Gastrocnemius medialis (tissue), 4 donors: Measurements from ENCODE around the gene NPFF. TPM values are rescaled to one million over a fixed set of nuclear protein-coding genes. Genes with fewer than 3 reads are reported as not detected.

Experiments
- ATAC-seq, 2 donors: fragments of 150-250 bp; one replicate each; pipeline ENCODE4 v1.9.1; 2016
- DNase-seq, 2 donors: peaks; one replicate each; pipeline ENCODE4 v3.0.0-alpha.2; 2019
- H3K27ac ChIP-seq, 4 donors: fragments of 200-600 bp; sonication (generic); 1 replicate in 1 of 4; 2 replicates in 3 of 4; pipeline ENCODE4 v1.5.1; 2016 to 2018; ENCODE audit warnings: mild to moderate bottlenecking in 2 of 4, moderate library complexity in 1 of 4
- H3K27me3 ChIP-seq, 3 donors: fragments of 200-600 bp; sonication (generic) in 2 of 3; 1 replicate in 1 of 3; 2 replicates in 2 of 3; pipeline versions ENCODE4 v1.5.1 to v1.6.0; 2016 to 2019; ENCODE audit warnings: mild to moderate bottlenecking in 1 of 3, moderate library complexity in 1 of 3
- H3K36me3 ChIP-seq, 2 donors: fragments of 200-600 bp; sonication (generic) in 1 of 2; one replicate each; pipeline ENCODE4 v1.5.1; 2017 to 2018
- H3K4me1 ChIP-seq, 2 donors: fragments of 200-600 bp; sonication (generic) in 1 of 2; one replicate each; pipeline ENCODE4 v1.5.1; 2016 to 2017; ENCODE audit warnings: mild to moderate bottlenecking in 2 of 2
- H3K4me3 ChIP-seq, 4 donors: fragments of 200-600 bp; sonication (generic) in 3 of 4; 1 replicate in 1 of 4; 2 replicates in 3 of 4; pipeline ENCODE4 v1.5.1; 2016 to 2019; ENCODE audit warnings: mild to moderate bottlenecking in 2 of 4
- H3K9me3 ChIP-seq, 3 donors: fragments of 200-600 bp; sonication (generic) in 2 of 3; 1 replicate in 1 of 3; 2 replicates in 2 of 3; pipeline ENCODE4 v1.5.1; 2016 to 2019
- POLR2A ChIP-seq, 2 donors: fragments of 450-650 bp; IDR thresholded peaks; one replicate each; pipeline ENCODE4 v1.6.1; 2017; ENCODE audit warnings: antibody characterized with exemption in 2 of 2, mild to moderate bottlenecking in 2 of 2, moderate library complexity in 2 of 2
- in situ Hi-C, 4 donors: fragments of 200-750 bp; cut with MboI; loops; one replicate each; pipeline versions ENCODE4 v1.15.0 to v1.8.0; 2017; ENCODE audit warnings: low sequenced_read_pairs in 4 of 4
- intact Hi-C: fragments of 100-400 bp; cut with DNase I; formaldehyde crosslinking; loops from one replicate; pipeline ENCODE4 v1.15.1; 2023; ENCODE audit warnings: low total_unique reads
- total RNA-seq, 4 donors: library from RNA; depleted of rRNA; stranded (reverse); fragments of >200 nt; gene quantifications; one replicate each; pipeline versions ENCODE4 v1.1.0 to v1.2.3, GENCODE V29; 2016
- TF ChIP-seq, protein P1 (sequence below), 5 experiments: fragments of 450-650 bp in 3 of 5; fragments of 200-600 bp in 2 of 5; sonication (generic) in 2 of 5; IDR thresholded peaks in 4 of 5; conservative IDR thresholded peaks in 1 of 5; 1 replicate in 4 of 5; 2 replicates in 1 of 5; pipeline ENCODE4 v1.5.1; 2016 to 2019; ENCODE audit warnings: antibody characterized with exemption in 5 of 5, mild to moderate bottlenecking in 3 of 5, moderate library complexity in 3 of 5

Gene NPFF
- total RNA-seq, 4 donors from 2014 or later: not detected

GRCh38 chr12:53474819-53475218 lies 32.5 kb downstream of the NPFF start:
- ATAC-seq (no peak), DNase-seq (peak in 1 of 2 donors; percentile 11)
- peaks cover 84% of the 10 kb centered on the region in 2 donors for H3K4me1 ChIP-seq
- H3K4me3 ChIP-seq: no peak overlapping the region
- peaks cover 3 to 93% of the 10 kb centered on the region in 2 donors for H3K36me3 ChIP-seq
- peak overlapping the region; percentile 75 to 86 (median 82) for H3K27ac ChIP-seq
- no peaks in the 10 kb centered on the region for H3K27me3 ChIP-seq
- intact Hi-C loops (no loop called here), in situ Hi-C loops (no loop called here)
- TF ChIP-seq, protein P1, sequence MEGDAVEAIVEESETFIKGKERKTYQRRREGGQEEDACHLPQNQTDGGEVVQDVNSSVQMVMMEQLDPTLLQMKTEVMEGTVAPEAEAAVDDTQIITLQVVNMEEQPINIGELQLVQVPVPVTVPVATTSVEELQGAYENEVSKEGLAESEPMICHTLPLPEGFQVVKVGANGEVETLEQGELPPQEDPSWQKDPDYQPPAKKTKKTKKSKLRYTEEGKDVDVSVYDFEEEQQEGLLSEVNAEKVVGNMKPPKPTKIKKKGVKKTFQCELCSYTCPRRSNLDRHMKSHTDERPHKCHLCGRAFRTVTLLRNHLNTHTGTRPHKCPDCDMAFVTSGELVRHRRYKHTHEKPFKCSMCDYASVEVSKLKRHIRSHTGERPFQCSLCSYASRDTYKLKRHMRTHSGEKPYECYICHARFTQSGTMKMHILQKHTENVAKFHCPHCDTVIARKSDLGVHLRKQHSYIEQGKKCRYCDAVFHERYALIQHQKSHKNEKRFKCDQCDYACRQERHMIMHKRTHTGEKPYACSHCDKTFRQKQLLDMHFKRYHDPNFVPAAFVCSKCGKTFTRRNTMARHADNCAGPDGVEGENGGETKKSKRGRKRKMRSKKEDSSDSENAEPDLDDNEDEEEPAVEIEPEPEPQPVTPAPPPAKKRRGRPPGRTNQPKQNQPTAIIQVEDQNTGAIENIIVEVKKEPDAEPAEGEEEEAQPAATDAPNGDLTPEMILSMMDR (IDR thresholded peaks at IDR 0.05 in 4 of 5, conservative IDR thresholded peaks at IDR 0.05 in 1 of 5): no peak
- TF ChIP-seq POLR2A (IDR thresholded peaks at IDR 0.05): no peak
- H3K9me3 ChIP-seq: no peaks in the 10 kb centered on the region

DNA sequence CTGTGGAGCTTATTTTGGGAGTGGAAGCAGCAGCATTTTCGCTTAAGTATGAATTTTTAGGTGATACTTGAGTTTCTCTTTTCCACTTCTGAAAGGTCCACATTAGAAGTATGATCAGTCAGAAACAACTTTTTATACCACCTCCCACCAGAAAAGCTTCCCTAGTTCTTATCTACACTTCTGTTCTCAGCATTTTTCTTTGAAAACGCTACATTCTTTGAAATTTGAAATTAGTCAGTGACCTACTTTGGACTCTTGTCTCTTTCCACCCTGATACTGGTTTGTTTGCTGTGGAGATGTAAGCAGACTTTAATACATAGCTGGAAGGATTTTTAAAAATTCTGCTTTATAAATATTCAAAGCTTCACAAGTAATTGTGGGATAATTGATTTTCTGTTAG lies 33.2 kb downstream of the NPFF start:
- H3K27ac ChIP-seq: peak overlapping the region; percentile 75 to 86 (median 82)
- H3K4me3 ChIP-seq: no peak overlapping the region
- TF ChIP-seq, protein P1 (IDR thresholded peaks at IDR 0.05 in 4 of 5, conservative IDR thresholded peaks at IDR 0.05 in 1 of 5): no peak
- no peak for TF ChIP-seq POLR2A (IDR thresholded peaks at IDR 0.05)
- H3K9me3 ChIP-seq: no peaks in the 10 kb centered on the region
- H3K36me3 ChIP-seq: peaks cover 6 to 94% of the 10 kb centered on the region in 2 donors
- in situ Hi-C loops (no loop called here), intact Hi-C loops (no loop called here)
- ATAC-seq (no peak), DNase-seq (no peak)
- peaks cover 83 to 88% of the 10 kb centered on the region in 2 donors for H3K4me1 ChIP-seq
- no peaks in the 10 kb centered on the region for H3K27me3 ChIP-seq

DNA sequence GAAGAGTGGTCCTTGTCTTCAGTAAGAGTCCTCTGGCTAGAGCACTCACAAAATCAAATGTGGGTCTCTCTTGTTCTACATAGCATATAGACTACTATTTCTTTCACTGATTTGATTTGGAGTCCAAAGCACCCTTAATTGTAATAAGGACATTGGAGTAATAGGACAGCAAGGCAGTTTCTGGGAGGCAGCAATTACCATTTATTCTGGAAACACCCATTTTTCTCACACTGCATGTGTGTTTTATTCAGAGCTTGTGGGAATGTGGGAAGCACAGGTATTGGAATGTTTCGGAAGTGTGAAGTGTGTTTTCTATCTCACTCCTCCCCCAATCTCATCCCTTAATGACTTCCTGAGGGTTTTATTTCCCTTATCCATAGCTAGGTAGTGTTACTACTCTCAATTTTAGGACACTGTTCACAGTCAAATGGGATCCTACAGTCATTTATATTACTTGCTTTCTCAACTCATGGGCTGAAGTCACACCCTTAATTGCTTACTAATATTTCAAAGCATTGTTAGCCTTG lies 35.2 kb downstream of the NPFF start:
- in situ Hi-C loops: no loop called here
- ATAC-seq: no peak
- intact Hi-C loops: no loop called here
- DNase-seq: no peak
- TF ChIP-seq, protein P1 (IDR thresholded peaks at IDR 0.05 in 4 of 5, conservative IDR thresholded peaks at IDR 0.05 in 1 of 5): no peak
- TF ChIP-seq POLR2A (IDR thresholded peaks at IDR 0.05): no peak
- H3K27me3 ChIP-seq: no peaks in the 10 kb centered on the region
- peaks cover 85 to 86% of the 10 kb centered on the region in 2 donors for H3K4me1 ChIP-seq
- no peak overlapping the region for H3K4me3 ChIP-seq
- peak overlapping the region; percentile 75 to 86 (median 82) for H3K27ac ChIP-seq
- H3K9me3 ChIP-seq: no peaks in the 10 kb centered on the region
- H3K36me3 ChIP-seq: peaks cover 6 to 100% of the 10 kb centered on the region in 2 donors

- H3K9me3 ChIP-seq: no peaks in the 10 kb centered on the region
- no peak for ATAC-seq
- H3K27ac ChIP-seq: peak overlapping the region; percentile 71 to 84 (median 78)
- no peak overlapping the region for H3K4me3 ChIP-seq
- H3K36me3 ChIP-seq: peaks cover 3 to 100% of the 10 kb centered on the region in 2 donors
- H3K4me1 ChIP-seq: peaks cover 87 to 89% of the 10 kb centered on the region in 2 donors
- intact Hi-C loops (no loop called here), in situ Hi-C loops (no loop called here)
- no peaks in the 10 kb centered on the region for H3K27me3 ChIP-seq
- DNase-seq: no peak
- TF ChIP-seq POLR2A (IDR thresholded peaks at IDR 0.05): no peak
- TF ChIP-seq, protein P1 (IDR thresholded peaks at IDR 0.05 in 4 of 5, conservative IDR thresholded peaks at IDR 0.05 in 1 of 5): no peak
Measured at GRCh38 chr12:53468282-53468681, 39.0 kb downstream of the NPFF start.

DNA sequence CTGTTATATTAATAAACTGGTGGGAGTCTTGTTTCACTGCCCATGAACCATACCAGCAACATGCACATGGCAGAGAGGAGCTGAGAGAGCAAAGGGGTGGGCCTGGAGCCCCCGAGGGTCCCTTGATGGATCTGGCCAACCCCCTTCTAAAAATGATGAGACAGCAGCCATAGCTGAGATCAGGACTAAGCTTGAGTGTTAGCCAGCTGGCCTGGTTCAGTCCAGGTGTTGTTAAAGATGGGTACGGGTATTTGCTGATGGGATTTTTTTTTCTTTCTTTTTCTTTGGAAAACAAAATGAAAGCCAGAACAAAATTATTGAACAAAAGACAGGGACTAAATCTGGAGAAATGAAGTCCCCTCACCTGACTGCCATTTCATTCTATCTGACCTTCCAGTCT lies 39.4 kb downstream of the NPFF start:
- no peak for TF ChIP-seq POLR2A (IDR thresholded peaks at IDR 0.05)
- TF ChIP-seq, protein P1 (IDR thresholded peaks at IDR 0.05 in 4 of 5, conservative IDR thresholded peaks at IDR 0.05 in 1 of 5): no peak
- DNase-seq (peak in 1 of 2 donors; percentile 8), ATAC-seq (no peak)
- peak overlapping the region; percentile 71 to 84 (median 78) for H3K27ac ChIP-seq
- H3K4me3 ChIP-seq: no peak overlapping the region
- H3K4me1 ChIP-seq: peaks cover 87 to 89% of the 10 kb centered on the region in 2 donors
- intact Hi-C loops (no loop called here), in situ Hi-C loops (no loop called here)
- H3K9me3 ChIP-seq: no peaks in the 10 kb centered on the region
- no peaks in the 10 kb centered on the region for H3K27me3 ChIP-seq
- H3K36me3 ChIP-seq: peaks cover 3 to 100% of the 10 kb centered on the region in 2 donors
